NOMO-1 treated with DMSO at 0.1 percent for 48 hours (cell line): ENCODE measurements around the gene XCR1.
"Not testable (repeated sequence)": the region's sequence is repeated elsewhere in the genome, so short reads cannot be mapped to it uniquely, and the experiment has no call there.

Experiments
- DNase-seq: peaks from one replicate; lab custom pipeline; 2025; ENCODE audit not compliant: unreplicated experiment; lab: John Stamatoyannopoulos, UW

The XCR1 gene

DNA sequence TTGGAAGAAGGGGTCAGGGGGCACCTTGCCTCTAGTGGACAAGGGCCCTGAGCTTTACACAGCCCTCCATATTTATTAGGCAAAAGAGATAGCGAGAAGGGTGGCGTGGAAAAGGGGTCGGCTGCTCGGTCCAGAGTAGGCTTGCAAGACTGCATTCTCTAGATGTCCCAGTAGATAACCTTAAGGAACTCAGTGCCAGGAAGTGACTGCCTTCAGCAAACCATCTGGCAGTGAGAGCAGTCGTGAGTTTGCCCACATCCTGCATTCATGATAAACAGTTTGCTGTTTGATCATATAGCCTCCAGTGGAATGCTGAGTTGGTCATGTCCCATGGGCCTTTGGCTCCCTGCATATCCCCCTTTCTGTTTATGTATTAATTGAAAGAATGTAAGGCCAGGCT, 18.9 kb upstream of the XCR1 start:
- not testable (repeated sequence) for DNase-seq

DNA sequence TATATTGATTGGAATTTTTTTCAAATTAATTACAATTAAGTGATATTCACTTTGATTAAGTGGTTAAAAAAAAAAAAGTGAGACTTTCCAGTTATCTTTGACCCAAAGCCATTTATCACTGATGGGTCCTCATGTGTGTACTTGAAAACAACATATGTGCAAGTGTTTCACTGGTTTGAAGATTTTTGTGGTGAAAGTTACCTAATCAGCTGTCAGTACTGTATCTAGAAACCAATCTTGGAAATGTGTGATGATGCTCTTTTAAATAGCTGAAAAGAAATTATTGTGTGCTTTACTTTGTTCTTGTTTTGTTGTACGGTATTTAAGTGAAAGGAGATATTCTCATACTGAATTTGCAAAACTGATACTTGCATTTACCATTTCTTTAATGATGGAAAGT, 11.6 kb upstream of the XCR1 start:
- no peak for DNase-seq

DNA sequence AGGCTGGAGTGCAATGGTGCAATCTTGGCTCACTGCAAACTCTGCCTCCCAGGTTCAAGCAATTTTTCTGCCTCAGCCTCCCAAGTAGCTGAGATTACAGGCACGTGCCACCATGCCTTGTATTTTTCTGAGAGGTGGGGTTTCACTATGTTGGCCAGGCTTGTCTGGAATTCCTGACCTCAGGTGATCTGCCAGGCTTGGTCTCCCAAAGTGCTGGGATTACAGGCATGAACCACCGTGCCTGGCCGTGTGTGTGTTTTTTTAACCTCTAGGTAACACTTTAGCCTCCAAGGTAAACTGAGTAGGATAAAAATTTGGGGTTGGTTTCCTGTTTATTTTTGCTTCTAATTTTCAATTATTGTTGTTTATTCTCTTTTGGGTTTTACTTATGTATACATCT, 10.8 kb upstream of the XCR1 start:
- DNase-seq = not testable (repeated sequence)

DNA sequence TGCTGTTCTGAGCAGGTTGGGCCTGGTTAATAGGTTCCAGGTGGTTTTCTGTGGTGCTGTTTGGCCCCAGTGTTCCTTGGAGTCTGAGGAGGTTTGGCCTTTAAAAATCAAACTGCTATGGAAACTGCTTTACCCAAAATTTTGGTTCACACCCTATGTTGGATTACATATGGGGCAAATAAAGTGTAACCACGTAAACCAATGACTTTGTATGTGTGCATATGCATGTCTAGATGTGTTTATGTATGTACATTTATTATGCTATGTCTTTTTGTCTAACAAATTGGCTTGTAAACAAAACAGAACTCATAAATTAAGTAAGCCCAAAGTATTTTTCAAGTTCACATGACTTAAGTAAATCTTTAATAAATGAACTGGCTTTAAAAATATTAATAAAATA, 8.9 kb upstream of the XCR1 start:
- no peak for DNase-seq

DNA sequence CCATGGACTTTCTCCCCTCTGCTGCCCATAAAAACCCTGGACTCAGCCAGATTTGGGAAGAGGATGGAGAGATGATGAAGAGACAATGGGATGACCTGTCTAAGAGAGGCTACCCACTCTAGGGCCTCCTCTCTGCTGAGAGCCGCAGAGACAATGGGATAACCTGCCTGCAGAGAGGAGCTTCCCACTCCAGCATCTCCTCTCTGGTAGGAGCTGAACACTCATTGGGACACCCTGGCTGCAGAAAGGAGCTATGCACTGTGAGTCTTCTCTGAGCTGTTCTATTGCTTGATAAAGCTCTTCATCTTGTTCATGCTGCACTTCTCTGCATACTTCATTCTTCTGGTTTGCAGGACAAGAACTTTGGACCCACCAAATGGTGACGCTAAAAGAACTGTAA, 4.5 kb upstream of the XCR1 start:
- DNase-seq = no peak

DNA sequence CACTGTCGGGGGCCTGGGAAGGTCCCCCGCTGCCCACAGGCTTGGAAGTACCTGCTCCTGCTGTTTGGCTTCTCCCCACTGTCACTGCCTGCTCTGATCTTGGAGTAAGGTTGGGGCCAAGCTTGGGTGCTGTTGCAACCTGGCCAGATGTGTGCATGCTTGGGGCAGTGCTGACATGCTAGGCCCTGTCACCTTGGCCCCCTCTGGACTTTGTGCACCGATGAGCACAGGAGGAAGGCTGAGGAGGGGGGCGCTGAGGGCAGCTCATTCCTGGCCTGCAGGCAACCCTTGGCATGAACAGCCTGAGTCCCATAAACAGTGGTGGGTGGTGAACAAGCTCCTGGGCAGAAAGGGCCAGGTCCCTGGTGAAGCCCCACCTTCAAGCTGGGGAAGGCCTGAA, 4.0 kb upstream of the XCR1 start:
- DNase-seq = no peak

DNA sequence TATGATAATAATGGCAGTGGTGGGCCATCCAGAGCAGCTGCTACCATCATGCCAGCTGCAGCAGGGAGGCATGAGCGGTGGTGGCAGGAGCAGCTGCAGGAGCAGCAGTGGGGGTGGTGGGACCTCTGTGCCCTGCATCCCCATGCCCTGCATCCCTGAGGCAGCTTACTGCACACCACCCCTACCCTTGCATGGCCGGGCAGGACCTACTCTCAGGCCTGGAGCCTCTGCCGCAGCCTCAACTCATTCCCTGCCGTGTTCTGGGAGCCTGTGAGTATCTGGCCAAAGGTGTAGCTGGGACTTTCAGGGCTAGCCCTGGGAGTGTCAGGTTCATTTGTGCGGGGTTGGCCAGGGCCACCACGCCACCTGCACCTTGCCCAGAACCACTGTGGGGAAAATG, 3.3 kb upstream of the XCR1 start:
- DNase-seq = no peak

DNA sequence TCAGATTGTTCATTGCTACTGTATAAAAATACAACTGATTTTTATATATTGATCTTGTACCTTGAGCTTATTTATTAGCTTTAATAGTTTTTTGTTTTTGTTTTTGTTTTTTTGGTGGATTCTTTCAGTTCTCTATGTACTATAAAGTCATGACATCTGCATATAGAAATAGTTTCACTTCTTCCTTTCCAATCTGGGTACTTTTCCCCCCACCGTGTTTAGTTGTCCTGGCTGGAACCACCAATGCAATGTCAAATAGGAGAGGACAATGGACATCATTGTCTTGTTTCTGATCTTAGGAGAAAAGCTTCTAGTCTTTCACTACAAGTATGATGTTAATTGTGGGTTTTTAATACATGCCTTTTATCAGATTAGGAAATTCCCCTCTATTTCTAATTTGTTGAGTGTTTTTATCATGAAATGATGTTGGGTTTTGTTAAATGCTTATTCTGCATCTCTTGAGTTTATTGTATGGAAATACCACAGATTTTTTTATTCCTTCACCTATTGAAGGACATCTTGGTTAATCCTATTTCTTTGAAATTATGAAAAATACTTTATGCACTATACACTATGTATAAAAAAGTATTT, 2.8 kb upstream of the XCR1 start:
- peak; percentile 59 for DNase-seq

DNA sequence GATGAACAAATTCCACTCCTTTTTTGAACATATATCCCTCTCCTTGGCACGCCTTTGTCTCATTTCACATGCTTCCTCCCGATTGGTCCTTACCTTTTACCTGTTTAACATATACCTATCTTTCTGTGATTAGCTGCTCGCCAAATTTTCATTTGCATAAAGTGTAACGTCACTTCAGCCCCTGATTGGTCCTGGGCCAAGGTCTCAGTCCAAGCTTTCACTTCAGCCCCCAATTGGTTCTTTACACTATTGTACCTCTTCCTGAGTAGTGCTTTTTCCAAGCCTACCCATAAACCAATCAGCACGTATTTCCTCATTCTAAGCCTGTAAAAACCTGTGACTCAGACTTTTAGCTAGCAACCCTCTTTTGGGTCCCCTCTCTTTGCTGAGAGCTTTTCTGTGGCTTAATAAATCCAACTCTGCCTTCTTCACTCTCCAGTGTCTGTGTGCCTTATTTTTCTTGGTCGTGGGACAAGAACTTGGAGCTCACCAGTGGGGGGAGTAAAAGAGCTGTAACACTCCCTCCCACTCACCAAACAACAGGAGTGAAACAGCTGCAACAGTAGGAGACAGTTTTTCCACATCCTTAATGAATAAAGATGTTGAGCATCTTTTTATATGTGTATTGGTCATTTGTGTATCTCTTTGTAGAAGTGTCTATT, 584 bp upstream of the XCR1 start:
- DNase-seq = peak; percentile 24

DNA sequence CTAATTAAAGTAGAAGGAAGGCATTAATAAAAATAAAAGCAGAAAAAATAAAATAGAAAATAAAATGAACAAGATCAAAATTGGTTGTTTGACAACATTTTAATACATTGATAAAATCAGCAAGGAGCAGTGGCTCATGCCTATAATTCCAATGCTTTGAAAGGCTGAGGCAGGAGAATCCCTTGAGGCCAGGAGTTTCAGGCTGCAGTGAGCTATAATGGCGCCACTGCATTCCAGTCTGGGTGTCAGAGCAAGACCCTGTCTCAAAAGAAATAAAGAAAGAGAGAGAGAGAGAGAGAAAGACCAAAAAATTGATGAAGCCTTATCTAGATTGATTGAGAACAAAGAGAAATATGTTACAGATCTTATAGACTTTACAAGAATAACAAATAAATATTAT, 2.1 kb downstream of the XCR1 start:
- DNase-seq = no peak

DNA sequence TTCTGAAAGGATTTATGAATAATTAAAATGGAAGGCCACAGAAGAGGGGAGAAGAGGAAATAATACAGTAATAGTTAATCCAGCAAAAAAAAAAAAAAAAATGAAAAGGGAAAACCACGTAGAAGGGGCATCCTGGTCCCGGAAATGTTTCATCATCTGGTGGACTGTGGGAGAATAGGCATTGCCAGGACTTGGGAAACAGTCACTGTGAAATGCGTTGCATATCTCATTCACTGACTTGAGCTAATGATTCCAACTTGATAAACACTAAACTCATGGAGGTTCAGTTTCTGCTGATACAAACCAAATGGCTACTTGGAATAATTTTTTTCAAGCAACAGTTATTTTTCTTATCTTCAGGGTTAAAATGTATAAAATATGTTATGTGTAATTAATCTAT, 3.2 kb downstream of the XCR1 start:
- no peak for DNase-seq

DNA sequence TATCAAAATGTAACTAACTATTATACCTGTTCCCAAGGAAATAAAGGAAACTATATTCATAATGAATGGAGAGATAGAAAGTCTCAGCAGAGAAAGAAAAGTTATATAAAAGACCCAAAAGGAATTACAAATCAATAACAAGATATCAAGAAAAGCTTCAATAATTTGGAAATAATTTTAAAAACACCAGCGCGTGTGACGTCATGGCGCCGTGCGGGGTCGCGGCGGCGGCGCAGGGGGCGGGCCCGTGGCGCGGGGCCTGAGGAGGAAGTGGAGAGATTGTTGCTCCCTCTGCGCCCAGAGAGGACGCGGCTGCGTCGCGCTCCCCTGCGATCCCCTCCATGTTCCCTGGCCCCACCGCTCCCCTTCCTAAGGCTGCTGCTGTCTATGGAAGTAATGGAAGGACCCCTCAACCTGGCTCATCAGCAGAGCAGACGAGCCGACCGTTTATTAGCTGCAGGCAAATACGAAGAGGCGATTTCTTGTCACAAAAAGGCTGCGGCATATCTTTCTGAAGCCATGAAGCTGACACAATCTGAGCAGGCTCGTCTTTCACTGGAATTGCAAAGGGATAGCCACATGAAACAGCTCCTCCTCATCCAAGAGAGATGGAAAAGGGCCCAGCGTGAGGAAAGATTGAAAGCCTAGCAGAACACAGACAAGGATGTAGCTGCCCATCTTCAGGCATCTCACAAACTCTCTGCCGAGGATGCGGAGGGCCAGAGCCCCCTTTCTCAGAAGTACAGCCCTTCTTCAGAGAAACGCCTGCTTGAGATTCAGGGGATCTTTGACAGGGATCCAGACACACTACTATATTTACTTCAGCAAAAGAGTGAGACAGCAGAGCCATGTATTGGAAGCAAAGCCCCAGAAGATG, 4.1 kb downstream of the XCR1 start:
- no peak for DNase-seq

DNA sequence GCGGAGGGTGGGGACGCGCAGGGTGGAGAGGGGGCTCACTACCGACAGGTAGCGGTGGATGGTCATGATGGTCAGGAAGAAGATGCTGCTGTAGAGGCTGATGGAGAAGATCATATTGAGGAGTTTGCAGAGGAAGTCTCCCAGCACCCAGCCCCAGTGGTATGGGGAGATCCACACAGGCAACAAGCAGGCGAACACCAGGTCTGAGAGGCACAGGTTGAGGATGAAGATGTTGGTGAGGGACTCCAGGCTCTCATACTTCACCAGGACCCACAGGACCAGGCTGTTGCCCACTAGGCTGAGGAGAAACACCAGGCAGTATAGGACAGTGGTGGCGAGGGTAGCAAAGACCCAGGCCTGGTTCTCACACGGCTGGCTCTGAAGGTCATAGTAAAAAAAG, 5.8 kb downstream of the XCR1 start:
- DNase-seq = no peak

DNA sequence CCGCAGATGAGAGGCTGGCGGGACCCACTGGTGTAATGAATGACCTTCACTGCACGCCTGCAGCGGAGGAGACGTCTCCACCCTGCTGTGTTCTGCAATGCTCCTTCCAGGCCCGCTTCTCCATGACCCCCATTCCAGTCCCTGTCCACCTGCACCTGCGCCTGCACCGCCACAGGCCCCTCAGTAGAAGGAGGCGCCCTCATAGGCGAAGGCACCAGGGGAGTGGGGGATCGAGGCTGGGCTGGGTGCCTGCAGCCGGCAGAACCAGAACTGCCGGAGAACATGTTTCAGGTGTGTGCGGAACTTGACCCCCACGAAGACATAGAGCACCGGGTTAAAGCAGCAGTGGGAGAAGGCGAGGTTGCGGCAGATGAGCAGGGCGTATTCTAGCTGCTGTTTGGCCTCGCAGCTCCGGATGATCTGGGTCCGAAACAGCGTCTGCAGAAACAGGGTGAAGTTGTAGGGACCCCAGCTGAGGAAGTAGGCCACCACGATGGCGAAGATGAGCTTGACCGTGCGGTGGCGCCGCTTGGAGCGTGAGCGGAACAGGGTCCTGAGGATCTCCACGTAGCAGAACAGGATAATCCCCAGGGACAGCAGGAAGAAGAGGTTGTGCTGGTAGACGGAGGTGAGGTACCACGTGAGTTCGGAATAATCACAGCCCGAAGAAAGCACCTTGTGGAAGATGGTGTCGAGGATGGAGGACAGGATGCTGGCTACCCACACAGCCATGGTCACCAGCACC, 6.3 kb downstream of the XCR1 start:
- no peak for DNase-seq

DNA sequence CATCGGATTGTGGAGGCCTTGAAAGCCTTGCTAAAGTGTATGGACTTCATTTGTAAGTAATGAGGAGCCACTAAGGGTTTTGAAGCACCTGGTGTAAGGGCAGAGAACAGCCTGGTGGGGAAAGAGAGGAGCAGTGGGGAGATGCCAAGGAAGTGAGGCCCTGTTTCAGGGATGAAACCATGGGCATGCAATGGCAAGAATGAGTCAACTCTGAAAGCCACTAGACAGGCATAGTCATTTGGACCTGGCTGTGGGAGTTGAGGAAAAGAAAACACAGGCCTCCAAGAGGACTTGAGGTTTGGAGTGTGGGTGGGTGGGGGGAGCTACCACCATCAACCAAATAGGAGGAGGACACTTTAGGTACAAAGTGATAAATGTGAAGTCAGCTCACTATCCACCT, 7.6 kb downstream of the XCR1 start:
- no peak for DNase-seq

DNA sequence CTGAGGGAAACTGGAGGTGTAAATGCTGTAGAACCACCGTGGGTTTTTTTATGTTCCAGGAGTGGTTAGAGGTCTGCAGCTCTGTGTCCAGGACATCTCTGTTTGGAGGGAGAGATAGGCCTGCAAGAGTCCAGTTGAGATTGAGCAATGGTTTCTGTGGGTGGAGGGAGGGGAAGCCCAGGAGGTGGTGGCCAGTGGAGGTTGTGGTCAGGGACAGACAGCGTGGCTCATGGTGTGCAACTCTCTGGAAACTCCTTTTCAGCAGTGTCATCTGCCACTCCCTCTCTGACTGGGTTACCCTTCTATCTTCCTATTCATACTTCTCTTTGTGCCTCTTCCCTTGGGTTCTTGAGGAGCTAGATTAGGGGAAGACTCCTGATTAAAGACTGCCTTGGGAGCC, 9.6 kb downstream of the XCR1 start:
- DNase-seq = peak; percentile 42

DNA sequence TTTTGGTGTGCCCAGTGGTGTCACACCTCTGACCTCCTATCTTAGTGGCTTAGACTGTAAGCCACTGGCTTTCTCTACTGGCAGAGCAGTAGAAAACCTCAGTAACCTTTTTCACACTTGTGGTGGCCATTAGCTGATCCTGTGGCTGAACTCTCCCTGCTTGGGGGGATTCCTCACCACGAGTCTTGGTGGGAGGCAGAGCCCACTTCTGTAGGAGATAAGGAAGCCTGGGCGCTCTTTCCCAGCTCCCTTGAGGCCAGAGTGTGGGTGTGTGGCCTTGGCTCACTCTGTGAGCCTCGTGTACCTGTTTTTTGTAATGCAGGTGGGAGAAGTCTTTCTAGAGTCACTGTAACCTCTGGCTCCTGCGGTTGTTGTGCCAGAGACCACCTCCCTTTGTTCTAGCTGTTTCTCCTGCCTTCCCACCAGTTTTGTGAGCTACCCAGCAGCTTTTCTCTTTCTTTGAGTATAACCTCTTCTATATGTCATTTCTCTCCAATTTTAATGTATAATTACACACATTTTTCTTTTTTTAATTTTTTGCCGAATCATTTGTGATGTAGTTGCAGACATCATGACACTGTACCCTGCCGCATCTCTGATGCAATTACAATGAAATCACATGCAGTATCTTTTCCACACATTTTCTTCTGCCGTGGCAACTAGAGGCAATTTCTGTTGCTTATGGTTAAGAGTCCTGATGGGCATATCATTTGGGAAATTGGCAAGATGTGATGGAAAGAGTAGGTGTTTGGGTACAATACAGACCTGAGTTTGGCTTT, 13.8 kb downstream of the XCR1 start:
- no peak for DNase-seq

DNA sequence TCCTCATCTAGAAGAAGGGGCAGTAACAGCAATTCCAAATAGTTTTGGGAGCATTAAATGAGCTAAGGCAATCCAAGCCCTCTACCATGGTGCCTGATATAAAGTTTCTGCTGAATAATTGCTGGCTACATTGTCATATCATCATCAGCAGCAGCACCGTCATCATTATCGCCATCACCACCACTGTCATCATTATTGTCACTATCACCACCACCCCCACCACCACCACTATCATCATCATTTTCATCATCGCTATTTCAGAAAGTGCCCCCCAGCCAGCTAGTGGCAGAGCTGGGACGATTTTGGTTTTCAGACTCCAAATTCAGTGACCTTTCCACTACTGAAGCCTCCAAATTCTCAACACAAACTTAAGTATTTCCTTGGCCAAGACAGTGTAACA, 15.0 kb downstream of the XCR1 start:
- no peak for DNase-seq

DNA sequence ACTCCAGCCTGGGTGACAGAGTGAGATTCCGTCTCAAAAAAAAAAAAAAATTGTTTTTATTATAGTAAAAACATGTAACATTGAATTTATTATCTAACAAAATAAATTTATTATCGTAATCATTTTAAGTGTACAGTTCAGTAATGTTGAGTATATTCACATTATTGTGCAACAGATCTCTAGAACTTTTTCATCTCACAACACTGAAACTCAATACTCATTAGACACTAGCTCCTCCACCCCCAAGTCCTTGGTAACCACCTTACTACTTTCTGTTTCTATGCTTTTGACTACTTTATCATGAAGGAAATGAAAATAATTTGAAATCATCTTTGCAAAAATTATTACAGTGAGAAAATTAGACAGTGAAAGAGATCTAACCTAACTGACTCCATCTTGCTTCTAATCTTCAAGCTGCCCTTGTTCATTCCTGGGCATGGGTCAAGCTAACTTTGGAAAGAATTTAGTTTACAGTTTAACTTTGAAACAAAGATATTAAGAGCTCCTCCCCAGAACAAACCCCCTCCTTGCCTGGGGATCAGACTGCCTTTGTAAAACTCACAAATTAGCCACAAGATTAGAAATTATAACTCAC, 16.7 kb downstream of the XCR1 start:
- no peak for DNase-seq

DNA sequence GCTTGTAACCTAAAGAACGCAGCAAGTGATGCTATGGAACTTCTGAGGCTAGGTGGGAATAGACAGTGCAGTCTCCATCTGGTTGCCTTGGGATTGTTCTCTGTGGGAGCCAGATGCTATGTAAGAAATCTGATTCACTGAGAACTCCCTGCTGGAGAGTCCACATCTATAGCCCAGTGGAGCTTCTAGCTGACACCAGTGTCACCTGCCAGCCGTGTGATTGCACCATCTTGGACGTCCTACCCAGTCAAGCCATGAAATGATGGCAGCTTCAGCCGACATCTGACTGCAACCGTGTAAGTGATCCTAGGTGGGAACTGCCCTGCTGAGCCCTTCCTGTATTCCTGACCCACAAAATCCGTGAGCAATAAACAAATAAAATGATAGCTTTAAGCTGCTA, 19.2 kb downstream of the XCR1 start:
- no peak for DNase-seq
